ENCODE data around the gene EEF1E1. TPM values are rescaled to one million over a fixed set of nuclear protein-coding genes. Genes with fewer than 3 reads are reported as not detected.

Gene EEF1E1
- polyA plus RNA-seq, 2 of the 4 experiments (the other 2 are of a cell fraction) = 119 to 122 TPM

DNA sequence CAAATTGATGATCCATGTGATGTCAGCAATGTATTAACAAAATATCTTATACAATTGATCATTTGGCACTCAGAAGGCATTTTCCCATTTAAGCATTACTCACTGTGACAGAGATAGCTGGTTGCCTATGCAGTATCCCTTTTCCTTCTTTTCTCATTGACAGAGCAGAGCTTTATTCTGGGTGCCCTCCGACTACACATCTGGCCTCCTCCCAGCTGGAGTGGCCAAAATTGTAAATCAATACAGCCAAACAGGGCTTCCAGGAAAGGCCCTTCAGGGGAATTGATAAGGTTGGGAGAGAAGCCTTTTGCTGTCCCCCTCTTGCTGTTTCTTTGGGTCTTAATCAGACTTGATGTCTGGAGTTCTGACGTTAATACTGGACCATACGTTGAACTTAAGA is 28.6 kb downstream of the EEF1E1 start:
- 77% methylated on average over 3 of the region's 3 CpGs for WGBS (ENCODE audit: missing lambda C conversion rate)
- ATAC-seq = no peak
- no peak overlapping the region for H3K4me2 ChIP-seq
- no peaks in the 10 kb centered on the region for H3K9me3 ChIP-seq
- H3K4me1 ChIP-seq = peaks cover 1% of the 10 kb centered on the region; the same call in 2 of the 3 replicates
- CTCF ChIA-PET = interaction anchor here (1.6 kb wide), 1 partner anchor 8 kb away, joined by 5 read pairs; no protein-coding TSS in a partner anchor
- H3K4me3 ChIP-seq = no peak overlapping the region
- no peak for FAIRE-seq
- DNase-seq (ENCODE audit: low read depth in 1 of 2, low spot score in 1 of 2) = no peak
- TF ChIP-seq MAFK (IDR thresholded peaks at IDR 0.05; ENCODE audit: partially characterized antibody) (no peak), TFCP2L1 (CRISPR knock-in tag; IDR thresholded peaks at IDR 0.05) (no peak), RFX5 (IDR thresholded peaks at IDR 0.05) (no peak), ZNF302 (CRISPR knock-in tag; IDR thresholded peaks at IDR 0.05) (no peak), JUN (IDR thresholded peaks at IDR 0.05) (no peak), SMC3 (IDR thresholded peaks at IDR 0.05) (no peak), ESRRA (IDR thresholded peaks at IDR 0.05; ENCODE audit: borderline replicate concordance, low read length) (no peak)
- no peak overlapping the region for H3K27ac ChIP-seq
- POLR2A ChIA-PET = no interaction called here

DNA sequence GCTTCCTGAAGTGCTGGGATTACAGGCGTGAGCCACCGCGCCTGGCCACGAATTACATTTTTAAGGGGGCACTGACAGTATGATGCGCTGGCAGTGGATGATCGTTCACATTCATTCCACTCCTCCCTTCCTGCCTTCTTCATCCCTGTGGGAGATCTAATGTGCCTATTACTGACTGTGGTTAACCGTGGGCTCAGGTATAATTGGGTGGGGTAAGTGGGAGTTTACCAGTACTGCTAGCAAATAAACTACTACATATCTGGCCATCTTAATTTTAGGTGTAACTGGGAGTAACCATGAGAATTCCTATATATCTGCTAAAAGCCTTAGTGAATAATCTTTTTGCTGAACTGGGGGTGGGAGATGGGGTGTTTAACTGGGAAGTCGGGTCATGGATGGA is 31.6 kb downstream of the EEF1E1 start:
- Histone ChIP-seq H3K4me3 (no peak overlapping the region), H3K4me2 (no peak overlapping the region), H3K4me1 (no peaks in the 10 kb centered on the region), H3K9me3 (no peaks in the 10 kb centered on the region), H3K27ac (no peak overlapping the region)
- WGBS (ENCODE audit: missing lambda C conversion rate) = 82% methylated on average over 8 of the region's 8 CpGs
- CTCF ChIA-PET = interaction anchor here (1.7 kb wide), 1 partner anchor 149 kb away, joined by 3 read pairs; no protein-coding TSS in a partner anchor
- ATAC-seq (no peak), FAIRE-seq (no peak), DNase-seq (ENCODE audit: low read depth in 1 of 2, low spot score in 1 of 2) (no peak)
- POLR2A ChIA-PET = no interaction called here
- TF ChIP-seq SREBF2 (IDR thresholded peaks at IDR 0.05) = no peak
- TF ChIP-seq, protein P1, sequence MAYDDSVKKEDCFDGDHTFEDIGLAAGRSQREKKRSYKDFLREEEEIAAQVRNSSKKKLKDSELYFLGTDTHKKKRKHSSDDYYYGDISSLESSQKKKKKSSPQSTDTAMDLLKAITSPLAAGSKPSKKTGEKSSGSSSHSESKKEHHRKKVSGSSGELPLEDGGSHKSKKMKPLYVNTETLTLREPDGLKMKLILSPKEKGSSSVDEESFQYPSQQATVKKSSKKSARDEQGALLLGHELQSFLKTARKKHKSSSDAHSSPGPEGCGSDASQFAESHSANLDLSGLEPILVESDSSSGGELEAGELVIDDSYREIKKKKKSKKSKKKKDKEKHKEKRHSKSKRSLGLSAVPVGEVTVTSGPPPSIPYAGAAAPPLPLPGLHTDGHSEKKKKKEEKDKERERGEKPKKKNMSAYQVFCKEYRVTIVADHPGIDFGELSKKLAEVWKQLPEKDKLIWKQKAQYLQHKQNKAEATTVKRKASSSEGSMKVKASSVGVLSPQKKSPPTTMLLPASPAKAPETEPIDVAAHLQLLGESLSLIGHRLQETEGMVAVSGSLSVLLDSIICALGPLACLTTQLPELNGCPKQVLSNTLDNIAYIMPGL (CRISPR knock-in tag; IDR thresholded peaks at IDR 0.05; ENCODE audit: borderline replicate concordance) = no peak
- no peak for TF ChIP-seq HOXB5 (CRISPR knock-in tag; IDR thresholded peaks at IDR 0.05)
- TF ChIP-seq POLR2AphosphoS2 (conservative IDR thresholded peaks at IDR 0.05; ENCODE audit: low read length) = no peak
- no peak for TF ChIP-seq RAD21 (conservative IDR thresholded peaks at IDR 0.05 in 1 of 2, IDR thresholded peaks at IDR 0.05 in 1 of 2)
- TF ChIP-seq CBX2 (IDR thresholded peaks at IDR 0.05; ENCODE audit: borderline replicate concordance, low read depth) = no peak
- TF ChIP-seq PHF8 (IDR thresholded peaks at IDR 0.05; ENCODE audit: borderline replicate concordance, low read depth) = no peak
- TF ChIP-seq MAZ (IDR thresholded peaks at IDR 0.05; ENCODE audit: borderline replicate concordance, low read depth, low read length) = no peak
- TF ChIP-seq RNF2 (IDR thresholded peaks at IDR 0.05; ENCODE audit: borderline replicate concordance, low read depth) = no peak
- TF ChIP-seq, protein P2, sequence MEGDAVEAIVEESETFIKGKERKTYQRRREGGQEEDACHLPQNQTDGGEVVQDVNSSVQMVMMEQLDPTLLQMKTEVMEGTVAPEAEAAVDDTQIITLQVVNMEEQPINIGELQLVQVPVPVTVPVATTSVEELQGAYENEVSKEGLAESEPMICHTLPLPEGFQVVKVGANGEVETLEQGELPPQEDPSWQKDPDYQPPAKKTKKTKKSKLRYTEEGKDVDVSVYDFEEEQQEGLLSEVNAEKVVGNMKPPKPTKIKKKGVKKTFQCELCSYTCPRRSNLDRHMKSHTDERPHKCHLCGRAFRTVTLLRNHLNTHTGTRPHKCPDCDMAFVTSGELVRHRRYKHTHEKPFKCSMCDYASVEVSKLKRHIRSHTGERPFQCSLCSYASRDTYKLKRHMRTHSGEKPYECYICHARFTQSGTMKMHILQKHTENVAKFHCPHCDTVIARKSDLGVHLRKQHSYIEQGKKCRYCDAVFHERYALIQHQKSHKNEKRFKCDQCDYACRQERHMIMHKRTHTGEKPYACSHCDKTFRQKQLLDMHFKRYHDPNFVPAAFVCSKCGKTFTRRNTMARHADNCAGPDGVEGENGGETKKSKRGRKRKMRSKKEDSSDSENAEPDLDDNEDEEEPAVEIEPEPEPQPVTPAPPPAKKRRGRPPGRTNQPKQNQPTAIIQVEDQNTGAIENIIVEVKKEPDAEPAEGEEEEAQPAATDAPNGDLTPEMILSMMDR (IDR thresholded peaks at IDR 0.05) = no peak
- no peak for TF ChIP-seq FOXS1 (CRISPR knock-in tag; IDR thresholded peaks at IDR 0.05)
- TF ChIP-seq, protein P3, sequence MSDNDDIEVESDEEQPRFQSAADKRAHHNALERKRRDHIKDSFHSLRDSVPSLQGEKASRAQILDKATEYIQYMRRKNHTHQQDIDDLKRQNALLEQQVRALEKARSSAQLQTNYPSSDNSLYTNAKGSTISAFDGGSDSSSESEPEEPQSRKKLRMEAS (IDR thresholded peaks at IDR 0.05) = no peak
- TF ChIP-seq TP53 (CRISPR knock-in tag; IDR thresholded peaks at IDR 0.05) = no peak
- no peak for TF ChIP-seq JUN (IDR thresholded peaks at IDR 0.05)

DNA sequence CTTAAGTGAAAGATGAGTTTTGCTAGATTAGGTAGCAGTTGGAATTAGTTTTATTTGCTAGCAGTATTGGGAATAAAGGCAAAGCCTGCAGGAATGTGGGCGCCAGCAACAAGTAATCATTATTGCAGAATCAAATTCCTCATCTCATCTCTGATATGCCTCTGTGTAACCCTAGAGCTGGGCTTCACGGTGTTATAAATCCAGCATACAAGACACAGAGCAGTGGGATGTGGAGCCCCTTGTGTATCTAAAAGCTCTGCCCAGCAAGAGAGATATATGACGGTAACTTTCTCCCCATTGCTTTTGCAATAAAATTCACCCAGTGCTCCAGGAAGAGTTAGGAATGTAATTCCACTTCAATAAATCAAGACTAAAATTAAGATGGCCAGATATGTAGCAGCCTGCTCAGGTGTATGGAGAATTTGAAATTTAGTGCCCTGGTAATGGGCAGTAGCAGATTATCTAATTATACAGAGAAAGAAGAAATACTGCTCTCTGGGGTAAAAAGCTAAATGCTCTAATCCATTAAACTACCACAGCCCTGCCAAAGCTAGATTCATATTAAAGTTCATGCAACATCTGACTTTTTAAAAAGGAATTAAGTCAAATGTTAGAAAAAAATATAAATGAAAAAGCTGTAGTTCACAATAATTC is 32.6 kb downstream of the EEF1E1 start:
- 78% methylated on average over 3 of the region's 3 CpGs for WGBS (ENCODE audit: missing lambda C conversion rate)
- Histone ChIP-seq H3K4me3 (no peak overlapping the region), H3K27ac (no peak overlapping the region), H3K9me3 (no peaks in the 10 kb centered on the region), H3K4me2 (no peak overlapping the region), H3K4me1 (peaks cover 2% of the 10 kb centered on the region)
- TF ChIP-seq HOXB13 (CRISPR knock-in tag; IDR thresholded peaks at IDR 0.05; ENCODE audit: low read depth) = no peak
- TF ChIP-seq RAD21 (conservative IDR thresholded peaks at IDR 0.05 in 1 of 2, IDR thresholded peaks at IDR 0.05 in 1 of 2) = no peak
- TF ChIP-seq, protein P4, sequence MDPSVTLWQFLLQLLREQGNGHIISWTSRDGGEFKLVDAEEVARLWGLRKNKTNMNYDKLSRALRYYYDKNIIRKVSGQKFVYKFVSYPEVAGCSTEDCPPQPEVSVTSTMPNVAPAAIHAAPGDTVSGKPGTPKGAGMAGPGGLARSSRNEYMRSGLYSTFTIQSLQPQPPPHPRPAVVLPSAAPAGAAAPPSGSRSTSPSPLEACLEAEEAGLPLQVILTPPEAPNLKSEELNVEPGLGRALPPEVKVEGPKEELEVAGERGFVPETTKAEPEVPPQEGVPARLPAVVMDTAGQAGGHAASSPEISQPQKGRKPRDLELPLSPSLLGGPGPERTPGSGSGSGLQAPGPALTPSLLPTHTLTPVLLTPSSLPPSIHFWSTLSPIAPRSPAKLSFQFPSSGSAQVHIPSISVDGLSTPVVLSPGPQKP (IDR thresholded peaks at IDR 0.05; ENCODE audit: low read depth, low read length) = no peak
- TF ChIP-seq, protein P5, sequence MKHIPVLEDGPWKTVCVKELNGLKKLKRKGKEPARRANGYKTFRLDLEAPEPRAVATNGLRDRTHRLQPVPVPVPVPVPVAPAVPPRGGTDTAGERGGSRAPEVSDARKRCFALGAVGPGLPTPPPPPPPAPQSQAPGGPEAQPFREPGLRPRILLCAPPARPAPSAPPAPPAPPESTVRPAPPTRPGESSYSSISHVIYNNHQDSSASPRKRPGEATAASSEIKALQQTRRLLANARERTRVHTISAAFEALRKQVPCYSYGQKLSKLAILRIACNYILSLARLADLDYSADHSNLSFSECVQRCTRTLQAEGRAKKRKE (CRISPR knock-in tag; IDR thresholded peaks at IDR 0.05; ENCODE audit: low read depth) = no peak
- TF ChIP-seq HDAC2 (IDR thresholded peaks at IDR 0.05) = no peak
- TF ChIP-seq FOSL2 (IDR thresholded peaks at IDR 0.05) = no peak
- TF ChIP-seq FOSL2 (CRISPR knock-in tag; IDR thresholded peaks at IDR 0.05) = no peak
- no peak for TF ChIP-seq NPAS2 (CRISPR knock-in tag; IDR thresholded peaks at IDR 0.05; ENCODE audit: borderline replicate concordance)
- no peak for TF ChIP-seq MAFK (IDR thresholded peaks at IDR 0.05; ENCODE audit: partially characterized antibody)
- no peak for TF ChIP-seq RFX5 (IDR thresholded peaks at IDR 0.05)
- TF ChIP-seq CBX2 (IDR thresholded peaks at IDR 0.05; ENCODE audit: borderline replicate concordance, low read depth) = no peak
- TF ChIP-seq CBX8 (IDR thresholded peaks at IDR 0.05) = no peak
- ATAC-seq = no peak
- no peak for DNase-seq (ENCODE audit: low read depth in 1 of 2, low spot score in 1 of 2)
- ChIA-PET CTCF (no interaction called here), POLR2A (no interaction called here)
- no peak for FAIRE-seq

Data from A549 (cell line).